Measurements from ENCODE around the gene ERC2.

The ERC2 gene

GRCh38 chr3:55708921-55709320, 759.3 kb downstream of the ERC2 start:
- Mint-ChIP-seq H3K27me3 (peaks cover 2% of the 10 kb centered on the region), H3K27ac (no peak overlapping the region), H3K36me3 (no peaks in the 10 kb centered on the region), H3K4me1 (no peaks in the 10 kb centered on the region), H3K9me3 (peaks cover 2% of the 10 kb centered on the region), H3K4me3 (no peak overlapping the region)
- DNase-seq (ENCODE audit: low spot score in 2 of 2) (no peak), ATAC-seq (ENCODE audit: low read depth) (no peak)

GRCh38 chr3:55708242-55708641, 760.0 kb downstream of the ERC2 start:
- DNase-seq (ENCODE audit: low spot score in 2 of 2) = no peak
- H3K9me3 Mint-ChIP-seq = peaks cover 5% of the 10 kb centered on the region
- no peak overlapping the region for H3K27ac Mint-ChIP-seq
- no peak for ATAC-seq (ENCODE audit: low read depth)
- no peaks in the 10 kb centered on the region for H3K36me3 Mint-ChIP-seq
- H3K27me3 Mint-ChIP-seq = peaks cover 2% of the 10 kb centered on the region
- no peaks in the 10 kb centered on the region for H3K4me1 Mint-ChIP-seq
- H3K4me3 Mint-ChIP-seq = no peak overlapping the region

GRCh38 chr3:55704521-55704920, 763.7 kb downstream of the ERC2 start:
- ATAC-seq (ENCODE audit: low read depth) (no peak), DNase-seq (ENCODE audit: low spot score in 2 of 2) (no peak)
- Mint-ChIP-seq H3K4me3 (no peak overlapping the region), H3K27me3 (peaks cover 2% of the 10 kb centered on the region), H3K36me3 (no peaks in the 10 kb centered on the region), H3K9me3 (peaks cover 7% of the 10 kb centered on the region), H3K27ac (no peak overlapping the region), H3K4me1 (peaks cover 3% of the 10 kb centered on the region)

GRCh38 chr3:55702822-55703221, 765.4 kb downstream of the ERC2 start:
- Mint-ChIP-seq H3K27me3 (no peaks in the 10 kb centered on the region), H3K4me1 (peaks cover 3% of the 10 kb centered on the region), H3K4me3 (no peak overlapping the region), H3K27ac (no peak overlapping the region), H3K36me3 (no peaks in the 10 kb centered on the region), H3K9me3 (peaks cover 5% of the 10 kb centered on the region)
- DNase-seq (ENCODE audit: low spot score in 2 of 2) (no peak), ATAC-seq (ENCODE audit: low read depth) (no peak)

GRCh38 chr3:55701997-55702396, 766.3 kb downstream of the ERC2 start:
- Mint-ChIP-seq H3K36me3 (no peaks in the 10 kb centered on the region), H3K27me3 (no peaks in the 10 kb centered on the region)
- DNase-seq (ENCODE audit: low spot score in 2 of 2) = no peak

DNA sequence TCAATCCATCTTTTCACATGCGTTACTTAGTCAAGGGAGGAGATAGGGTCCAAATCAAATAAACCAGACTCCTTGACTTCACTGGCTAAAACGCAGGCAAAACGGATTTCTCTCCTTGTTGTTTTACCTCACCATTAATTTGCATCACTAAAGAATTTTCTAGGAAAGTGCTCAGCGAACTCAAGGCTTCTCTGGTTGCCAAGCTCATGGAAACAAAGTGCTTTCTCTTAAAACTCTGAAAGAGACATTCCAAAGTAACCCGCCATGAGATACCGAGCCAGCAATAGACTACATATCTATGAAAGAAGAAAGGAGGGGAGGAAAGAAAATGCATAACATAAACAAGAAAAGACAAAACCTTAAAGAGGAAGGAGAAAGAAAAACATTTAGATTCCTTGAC, 769.4 kb downstream of the ERC2 start:
- no peak overlapping the region for H3K27ac Mint-ChIP-seq
- no peak overlapping the region for H3K4me3 Mint-ChIP-seq
- no peak for DNase-seq (ENCODE audit: low spot score in 2 of 2)
- H3K9me3 Mint-ChIP-seq = peaks cover 5% of the 10 kb centered on the region
- no peaks in the 10 kb centered on the region for H3K27me3 Mint-ChIP-seq
- ATAC-seq (ENCODE audit: low read depth) = no peak
- peaks cover 3% of the 10 kb centered on the region for H3K4me1 Mint-ChIP-seq
- H3K36me3 Mint-ChIP-seq = no peaks in the 10 kb centered on the region

More at GRCh38 chr3:55701997-55702396, 766.3 kb downstream of the ERC2 start:
- ATAC-seq (ENCODE audit: low read depth) = no peak
- H3K4me1 Mint-ChIP-seq = peaks cover 3% of the 10 kb centered on the region
- H3K9me3 Mint-ChIP-seq = peaks cover 5% of the 10 kb centered on the region
- H3K4me3 Mint-ChIP-seq = no peak overlapping the region
- no peak overlapping the region for H3K27ac Mint-ChIP-seq

DNA sequence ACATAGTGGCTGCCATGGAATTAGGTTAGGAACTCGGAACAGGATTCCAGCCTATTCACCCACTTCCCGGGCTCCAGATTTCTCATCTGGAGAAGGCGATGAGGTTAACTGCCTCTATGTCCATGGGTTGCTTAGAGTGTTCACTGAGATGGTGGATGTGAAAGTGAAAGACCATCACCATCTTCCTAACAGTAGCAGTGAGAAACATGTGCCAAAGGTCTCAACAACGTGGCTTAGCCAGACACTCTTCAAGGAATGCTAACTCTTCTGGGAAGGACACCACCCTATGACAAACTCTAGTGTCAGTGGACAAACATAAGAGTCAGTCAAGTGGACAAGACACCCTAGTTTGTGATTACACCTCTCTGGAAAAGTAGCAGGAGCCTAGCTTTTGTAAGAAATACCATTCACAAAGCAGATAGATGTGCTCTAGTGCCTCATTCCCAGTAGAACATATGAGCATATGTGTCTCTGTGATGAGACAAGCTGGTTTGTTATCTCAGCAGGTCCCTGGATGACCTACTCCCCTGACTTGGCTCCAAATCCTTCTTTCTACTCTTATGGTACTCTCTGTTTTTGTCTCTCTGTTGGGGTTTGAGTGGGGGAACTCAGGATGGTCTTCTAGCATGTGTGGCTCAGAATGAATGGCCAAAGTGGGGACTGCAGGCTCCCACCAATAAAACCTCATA, 770.9 kb downstream of the ERC2 start:
- peaks cover 3% of the 10 kb centered on the region for H3K4me1 Mint-ChIP-seq
- no peaks in the 10 kb centered on the region for H3K36me3 Mint-ChIP-seq
- DNase-seq (ENCODE audit: low spot score in 2 of 2) = no peak
- H3K27ac Mint-ChIP-seq = no peak overlapping the region
- H3K4me3 Mint-ChIP-seq = no peak overlapping the region
- no peaks in the 10 kb centered on the region for H3K27me3 Mint-ChIP-seq
- H3K9me3 Mint-ChIP-seq = peaks cover 3% of the 10 kb centered on the region
- no peak for ATAC-seq (ENCODE audit: low read depth)

- Mint-ChIP-seq H3K36me3 (no peaks in the 10 kb centered on the region), H3K4me1 (no peaks in the 10 kb centered on the region), H3K27me3 (no peaks in the 10 kb centered on the region), H3K4me3 (no peak overlapping the region), H3K9me3 (no peaks in the 10 kb centered on the region), H3K27ac (no peak overlapping the region)
- DNase-seq (ENCODE audit: low spot score in 2 of 2) (no peak), ATAC-seq (ENCODE audit: low read depth) (no peak)
These were observed 775.2 kb downstream of the ERC2 start for GRCh38 chr3:55692957-55693558.

- H3K4me3 Mint-ChIP-seq = no peak overlapping the region
These were observed 775.8 kb downstream of the ERC2 start for GRCh38 chr3:55692295-55692956.

GRCh38 chr3:55691141-55691540, 777.1 kb downstream of the ERC2 start:
- H3K27ac Mint-ChIP-seq = no peak overlapping the region
- no peaks in the 10 kb centered on the region for H3K36me3 Mint-ChIP-seq
- no peaks in the 10 kb centered on the region for H3K9me3 Mint-ChIP-seq
- H3K27me3 Mint-ChIP-seq = no peaks in the 10 kb centered on the region
- no peak overlapping the region for H3K4me3 Mint-ChIP-seq
- DNase-seq (ENCODE audit: low spot score in 2 of 2) = no peak
- no peaks in the 10 kb centered on the region for H3K4me1 Mint-ChIP-seq
- ATAC-seq (ENCODE audit: low read depth) = no peak

More at GRCh38 chr3:55692295-55692956, 775.8 kb downstream of the ERC2 start:
- H3K36me3 Mint-ChIP-seq = no peaks in the 10 kb centered on the region
- ATAC-seq (ENCODE audit: low read depth) (no peak), DNase-seq (ENCODE audit: low spot score in 2 of 2) (no peak)
- H3K27ac Mint-ChIP-seq = no peak overlapping the region
- no peaks in the 10 kb centered on the region for H3K4me1 Mint-ChIP-seq
- no peaks in the 10 kb centered on the region for H3K27me3 Mint-ChIP-seq
- H3K9me3 Mint-ChIP-seq = no peaks in the 10 kb centered on the region

DNA sequence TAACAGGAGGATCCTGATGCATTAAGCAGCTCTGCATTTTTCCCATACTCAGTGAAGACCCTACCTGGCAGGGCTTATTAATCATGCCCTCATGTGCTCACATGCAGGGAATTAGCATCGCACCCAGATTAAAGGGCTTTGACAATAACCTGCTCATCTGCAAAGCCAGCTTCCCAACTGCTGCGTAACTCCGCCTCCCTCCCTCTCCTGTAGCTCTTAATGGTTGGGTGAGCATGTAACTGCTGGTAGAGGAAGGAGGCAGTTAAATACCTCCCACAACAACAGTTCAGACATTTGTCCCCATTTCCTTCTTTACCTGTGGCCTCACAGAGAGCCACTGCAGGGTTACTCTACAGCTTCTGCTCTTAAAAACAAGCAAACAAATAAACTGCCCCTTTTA, 777.5 kb downstream of the ERC2 start:
- no peak for DNase-seq (ENCODE audit: low spot score in 2 of 2)
- Mint-ChIP-seq H3K27me3 (no peaks in the 10 kb centered on the region), H3K9me3 (no peaks in the 10 kb centered on the region), H3K4me3 (no peak overlapping the region), H3K27ac (no peak overlapping the region), H3K4me1 (no peaks in the 10 kb centered on the region), H3K36me3 (no peaks in the 10 kb centered on the region)
- ATAC-seq (ENCODE audit: low read depth) = no peak

DNA sequence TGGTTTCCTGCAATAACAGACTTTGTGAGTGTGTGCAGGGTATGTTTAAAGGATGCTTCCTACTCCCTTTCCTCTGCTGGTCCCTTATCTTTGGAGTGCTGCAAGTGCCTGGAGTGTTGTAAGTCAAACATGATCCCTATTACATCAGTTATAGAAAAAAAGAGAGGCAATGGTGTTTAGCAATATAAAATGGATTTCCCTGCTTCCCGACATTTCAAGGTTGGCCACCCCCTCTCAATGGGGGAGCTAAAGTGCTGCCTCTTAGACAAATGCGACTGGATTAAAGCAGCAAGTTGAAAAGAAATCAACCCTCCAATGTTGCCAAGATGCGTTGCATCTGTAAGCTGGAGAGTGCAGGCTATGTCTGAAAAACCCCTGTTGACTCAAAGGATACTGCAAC, 778.1 kb downstream of the ERC2 start:
- H3K27ac Mint-ChIP-seq = no peak overlapping the region
- H3K4me3 Mint-ChIP-seq = no peak overlapping the region
- no peaks in the 10 kb centered on the region for H3K27me3 Mint-ChIP-seq
- no peaks in the 10 kb centered on the region for H3K9me3 Mint-ChIP-seq
- no peaks in the 10 kb centered on the region for H3K36me3 Mint-ChIP-seq
- ATAC-seq (ENCODE audit: low read depth) (no peak), DNase-seq (ENCODE audit: low spot score in 2 of 2) (no peak)
- H3K4me1 Mint-ChIP-seq = no peaks in the 10 kb centered on the region

GRCh38 chr3:55688154-55688553, 780.1 kb downstream of the ERC2 start:
- Mint-ChIP-seq H3K27me3 (no peaks in the 10 kb centered on the region), H3K9me3 (no peaks in the 10 kb centered on the region), H3K4me1 (no peaks in the 10 kb centered on the region), H3K4me3 (no peak overlapping the region), H3K36me3 (no peaks in the 10 kb centered on the region), H3K27ac (no peak overlapping the region)
- ATAC-seq (ENCODE audit: low read depth) = no peak
- DNase-seq (ENCODE audit: low spot score in 2 of 2) = no peak

DNA sequence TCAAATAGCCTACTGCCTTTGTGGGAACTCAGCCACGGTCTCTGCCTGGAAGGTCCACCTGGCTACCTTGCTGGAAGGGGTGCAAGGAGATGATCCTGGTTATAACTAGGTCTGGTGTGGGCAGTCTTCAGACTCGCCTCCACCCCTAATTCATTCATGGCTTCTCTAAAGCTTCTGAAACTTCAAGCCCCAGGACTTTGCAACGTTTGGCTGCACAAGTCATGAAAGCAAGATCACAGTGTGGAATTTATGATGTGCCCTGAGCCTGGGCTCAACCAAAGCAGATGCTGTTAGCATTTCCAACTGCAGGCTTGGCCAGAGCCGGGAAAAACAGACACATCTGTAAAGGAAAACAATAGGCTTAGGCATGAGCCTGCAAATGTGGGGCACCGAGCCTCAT, 780.7 kb downstream of the ERC2 start:
- H3K27ac Mint-ChIP-seq = no peak overlapping the region
- DNase-seq (ENCODE audit: low spot score in 2 of 2) (no peak), ATAC-seq (ENCODE audit: low read depth) (no peak)
- no peak overlapping the region for H3K4me3 Mint-ChIP-seq
- no peaks in the 10 kb centered on the region for H3K4me1 Mint-ChIP-seq
- H3K9me3 Mint-ChIP-seq = no peaks in the 10 kb centered on the region
- H3K36me3 Mint-ChIP-seq = no peaks in the 10 kb centered on the region
- no peaks in the 10 kb centered on the region for H3K27me3 Mint-ChIP-seq
